Adrenal gland (tissue), 5 donors: ENCODE results near the gene TNFRSF25.

ENCODE experiments used
- POLR2A ChIP-seq, 2 donors: fragments of 450-650 bp; IDR thresholded peaks; one replicate each; pipeline ENCODE4 v1.6.1; 2017; ENCODE audit warnings: antibody characterized with exemption in 2 of 2, mild to moderate bottlenecking in 2 of 2, moderate library complexity in 1 of 2
- TF ChIP-seq, protein P1 (sequence below), 6 experiments: fragments of 450-650 bp in 4 of 6; fragments of 200-600 bp in 2 of 6; sonication (generic) in 1 of 6; IDR thresholded peaks; 1 replicate in 5 of 6; 2 replicates in 1 of 6; pipeline versions ENCODE4 v1.5.1 to v1.8.0; 2016 to 2021; ENCODE audit warnings: antibody characterized with exemption in 6 of 6, mild to moderate bottlenecking in 2 of 6, moderate library complexity in 1 of 6
- donor health status: DM: no; HTN: no; CAD: no.

GRCh38 chr1:6513320-6513801 is 47.4 kb upstream of the TNFRSF25 start:
- TF ChIP-seq, protein P1, sequence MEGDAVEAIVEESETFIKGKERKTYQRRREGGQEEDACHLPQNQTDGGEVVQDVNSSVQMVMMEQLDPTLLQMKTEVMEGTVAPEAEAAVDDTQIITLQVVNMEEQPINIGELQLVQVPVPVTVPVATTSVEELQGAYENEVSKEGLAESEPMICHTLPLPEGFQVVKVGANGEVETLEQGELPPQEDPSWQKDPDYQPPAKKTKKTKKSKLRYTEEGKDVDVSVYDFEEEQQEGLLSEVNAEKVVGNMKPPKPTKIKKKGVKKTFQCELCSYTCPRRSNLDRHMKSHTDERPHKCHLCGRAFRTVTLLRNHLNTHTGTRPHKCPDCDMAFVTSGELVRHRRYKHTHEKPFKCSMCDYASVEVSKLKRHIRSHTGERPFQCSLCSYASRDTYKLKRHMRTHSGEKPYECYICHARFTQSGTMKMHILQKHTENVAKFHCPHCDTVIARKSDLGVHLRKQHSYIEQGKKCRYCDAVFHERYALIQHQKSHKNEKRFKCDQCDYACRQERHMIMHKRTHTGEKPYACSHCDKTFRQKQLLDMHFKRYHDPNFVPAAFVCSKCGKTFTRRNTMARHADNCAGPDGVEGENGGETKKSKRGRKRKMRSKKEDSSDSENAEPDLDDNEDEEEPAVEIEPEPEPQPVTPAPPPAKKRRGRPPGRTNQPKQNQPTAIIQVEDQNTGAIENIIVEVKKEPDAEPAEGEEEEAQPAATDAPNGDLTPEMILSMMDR (IDR thresholded peaks at IDR 0.05): no peak
- no peak for TF ChIP-seq POLR2A (IDR thresholded peaks at IDR 0.05)
